Cardiac fibroblast (primary cell): Measurements from ENCODE around the gene IL1RAPL2.

Experiments used
- DNase-seq, 2 donors: peaks; one replicate each; pipeline versions ENCODE4 v3.0.0 to v3.0.0-alpha.2; 2010; ENCODE audit warnings: low read depth in 2 of 2
- H3K4me3 ChIP-seq, 2 donors: replicated peaks in 1 of 2; 1 replicate in 1 of 2; 2 replicates in 1 of 2; pipeline ENCODE4 v1.5.1; 2011; ENCODE audit warnings: low read depth in 2 of 2, low read length in 2 of 2, mild to moderate bottlenecking in 2 of 2, moderate library complexity in 1 of 2
- TF ChIP-seq, protein P1 (sequence below): IDR thresholded peaks from one replicate; pipeline ENCODE4 v1.5.1; 2011; ENCODE audit warnings: low read depth, mild to moderate bottlenecking, low read length, inconsistent platforms

The IL1RAPL2 gene

DNA sequence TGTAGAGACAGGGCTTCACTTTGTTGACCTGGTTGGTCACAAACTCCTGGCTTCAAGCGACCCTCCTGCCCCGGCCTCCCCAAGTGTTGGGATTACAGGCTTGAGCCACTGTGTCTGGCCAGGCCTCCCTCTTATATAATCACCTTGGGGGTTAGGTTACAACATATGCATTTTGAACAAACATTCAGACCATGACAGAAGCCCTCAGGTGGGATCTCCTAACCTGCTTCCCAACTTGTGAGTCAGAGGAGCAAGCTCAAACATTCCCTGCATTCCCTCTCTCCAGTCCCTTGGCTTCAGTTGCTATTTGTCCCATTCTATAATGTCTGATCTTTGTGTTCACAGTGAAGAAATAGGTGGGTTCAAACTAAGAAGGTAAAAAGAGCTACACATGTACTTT lies 1179.9 kb downstream of the IL1RAPL2 start:
- H3K4me3 ChIP-seq = no peak overlapping the region
- DNase-seq = no peak
- TF ChIP-seq, protein P1, sequence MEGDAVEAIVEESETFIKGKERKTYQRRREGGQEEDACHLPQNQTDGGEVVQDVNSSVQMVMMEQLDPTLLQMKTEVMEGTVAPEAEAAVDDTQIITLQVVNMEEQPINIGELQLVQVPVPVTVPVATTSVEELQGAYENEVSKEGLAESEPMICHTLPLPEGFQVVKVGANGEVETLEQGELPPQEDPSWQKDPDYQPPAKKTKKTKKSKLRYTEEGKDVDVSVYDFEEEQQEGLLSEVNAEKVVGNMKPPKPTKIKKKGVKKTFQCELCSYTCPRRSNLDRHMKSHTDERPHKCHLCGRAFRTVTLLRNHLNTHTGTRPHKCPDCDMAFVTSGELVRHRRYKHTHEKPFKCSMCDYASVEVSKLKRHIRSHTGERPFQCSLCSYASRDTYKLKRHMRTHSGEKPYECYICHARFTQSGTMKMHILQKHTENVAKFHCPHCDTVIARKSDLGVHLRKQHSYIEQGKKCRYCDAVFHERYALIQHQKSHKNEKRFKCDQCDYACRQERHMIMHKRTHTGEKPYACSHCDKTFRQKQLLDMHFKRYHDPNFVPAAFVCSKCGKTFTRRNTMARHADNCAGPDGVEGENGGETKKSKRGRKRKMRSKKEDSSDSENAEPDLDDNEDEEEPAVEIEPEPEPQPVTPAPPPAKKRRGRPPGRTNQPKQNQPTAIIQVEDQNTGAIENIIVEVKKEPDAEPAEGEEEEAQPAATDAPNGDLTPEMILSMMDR = no peak

DNA sequence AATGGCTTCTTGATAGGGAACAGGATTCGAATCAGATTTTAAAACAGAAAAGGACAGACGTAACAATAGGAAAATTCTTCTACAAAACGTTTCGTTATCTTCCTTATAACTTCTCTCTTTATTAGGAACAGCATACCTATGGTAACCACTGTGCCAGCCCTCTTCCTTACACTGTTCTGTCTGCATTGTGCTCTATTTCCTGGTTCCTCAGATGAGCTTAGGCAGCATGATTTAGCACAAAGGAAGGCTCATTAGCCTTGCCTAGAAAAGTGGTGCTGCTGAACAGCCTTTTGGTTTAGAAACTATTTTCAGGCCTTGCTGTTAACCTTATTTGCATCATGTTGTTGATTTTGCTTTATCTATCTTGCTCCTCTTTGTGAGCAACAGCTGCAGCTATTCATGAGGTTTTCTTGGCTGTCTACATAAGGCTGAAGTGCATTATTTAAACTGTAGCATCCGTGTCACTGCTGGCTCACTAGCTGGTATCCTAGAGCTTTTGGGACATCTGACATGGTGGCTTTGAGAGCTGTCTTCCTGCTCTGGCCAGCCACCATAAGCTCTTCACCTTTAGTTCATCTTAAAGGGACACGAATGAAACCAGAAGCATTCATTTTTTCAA lies 1186.4 kb downstream of the IL1RAPL2 start:
- DNase-seq = no peak
- TF ChIP-seq, protein P1 = no peak
- H3K4me3 ChIP-seq = no peak overlapping the region

DNA sequence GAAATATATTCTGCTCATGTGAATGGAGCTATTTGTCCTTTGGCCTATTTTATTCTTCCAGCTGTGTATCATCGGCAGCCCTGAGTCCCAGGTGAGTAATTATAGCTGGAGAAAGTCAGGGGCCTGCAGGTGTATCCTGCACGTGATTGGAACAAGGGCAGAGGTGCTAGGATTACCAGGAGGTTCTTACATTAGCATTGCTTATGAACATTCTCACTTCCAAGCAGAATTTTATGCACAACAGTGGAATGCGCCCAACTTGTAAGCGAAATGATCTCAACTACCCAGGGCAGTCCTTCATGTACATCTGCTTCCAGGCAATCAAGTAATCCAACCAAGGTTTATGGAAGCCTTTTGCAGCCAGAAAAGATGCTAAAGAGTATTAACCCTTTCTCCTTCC lies 1187.4 kb downstream of the IL1RAPL2 start:
- TF ChIP-seq, protein P1 = no peak
- H3K4me3 ChIP-seq = no peak overlapping the region
- no peak for DNase-seq

DNA sequence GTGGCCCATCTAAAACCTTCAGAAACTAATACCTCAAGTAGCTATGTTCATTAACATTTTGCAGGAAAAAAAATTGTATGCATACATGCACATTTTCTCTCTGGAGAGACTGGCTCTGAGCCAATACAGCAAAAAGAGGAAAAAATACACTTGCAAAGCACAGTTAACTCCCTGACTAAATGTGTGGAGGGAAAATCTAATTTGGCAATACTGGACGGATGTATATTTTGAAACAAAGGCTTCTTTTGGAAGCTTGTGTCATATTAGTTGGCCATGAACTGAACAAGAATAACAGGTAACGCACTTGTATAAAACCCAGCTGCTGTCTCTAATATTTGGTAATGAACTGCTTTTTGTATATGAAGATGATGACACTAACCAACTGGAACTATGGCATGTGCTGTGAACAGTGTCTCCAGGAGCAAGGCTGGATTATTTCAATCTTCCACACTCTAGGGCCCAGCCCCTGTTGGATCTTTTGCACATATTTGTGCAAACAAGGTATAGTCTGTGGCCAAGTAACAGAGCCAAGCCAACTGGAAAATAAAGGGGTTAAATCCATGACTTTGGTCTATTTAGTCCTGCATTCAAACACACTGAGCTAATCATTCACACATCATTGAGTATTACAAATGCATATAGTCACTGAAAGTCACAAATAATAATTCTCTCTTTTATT lies 1188.4 kb downstream of the IL1RAPL2 start:
- no peak overlapping the region for H3K4me3 ChIP-seq
- no peak for DNase-seq
- TF ChIP-seq, protein P1 = no peak

DNA sequence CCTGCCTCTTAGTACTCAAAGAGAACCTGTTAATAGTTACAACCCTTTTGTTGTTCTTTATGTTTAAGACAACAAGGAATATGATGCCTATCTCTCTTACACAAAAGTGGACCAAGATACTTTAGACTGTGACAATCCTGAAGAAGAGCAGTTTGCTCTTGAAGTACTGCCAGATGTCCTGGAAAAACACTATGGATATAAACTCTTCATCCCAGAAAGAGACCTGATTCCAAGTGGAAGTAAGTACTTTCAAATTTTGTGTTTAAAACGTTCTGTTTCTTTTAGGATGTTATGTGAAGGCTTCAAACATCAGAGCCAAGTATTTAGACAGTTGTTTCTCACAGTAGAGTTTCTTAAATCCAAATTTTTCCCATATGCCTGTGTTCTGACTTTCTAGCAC lies 1189.1 kb downstream of the IL1RAPL2 start:
- no peak overlapping the region for H3K4me3 ChIP-seq

DNA sequence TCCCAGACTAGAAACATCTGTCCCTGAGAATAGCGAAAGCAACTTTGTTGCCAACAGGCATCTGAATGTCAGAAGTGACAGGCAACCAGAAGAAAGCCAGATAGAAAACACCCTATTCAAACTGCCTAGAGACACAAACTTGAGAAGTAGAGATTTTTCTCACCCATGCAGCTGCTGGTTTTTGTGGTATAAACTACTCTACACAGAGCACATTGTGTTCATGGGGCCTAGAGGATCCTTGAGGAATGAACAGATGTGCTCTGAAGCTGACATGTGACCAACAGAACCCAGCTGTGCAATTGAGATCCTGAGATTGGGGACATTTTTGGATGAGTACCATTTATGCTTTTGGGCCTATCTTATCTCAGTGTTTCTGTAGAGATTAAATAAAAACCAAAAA lies 1192.8 kb downstream of the IL1RAPL2 start:
- DNase-seq = peak in 1 of 2 donors; percentile 52
- TF ChIP-seq, protein P1 = no peak
- no peak overlapping the region for H3K4me3 ChIP-seq

More for the DNA sequence above, 1189.1 kb downstream of the IL1RAPL2 start:
- TF ChIP-seq, protein P1 = no peak
- DNase-seq = no peak

DNA sequence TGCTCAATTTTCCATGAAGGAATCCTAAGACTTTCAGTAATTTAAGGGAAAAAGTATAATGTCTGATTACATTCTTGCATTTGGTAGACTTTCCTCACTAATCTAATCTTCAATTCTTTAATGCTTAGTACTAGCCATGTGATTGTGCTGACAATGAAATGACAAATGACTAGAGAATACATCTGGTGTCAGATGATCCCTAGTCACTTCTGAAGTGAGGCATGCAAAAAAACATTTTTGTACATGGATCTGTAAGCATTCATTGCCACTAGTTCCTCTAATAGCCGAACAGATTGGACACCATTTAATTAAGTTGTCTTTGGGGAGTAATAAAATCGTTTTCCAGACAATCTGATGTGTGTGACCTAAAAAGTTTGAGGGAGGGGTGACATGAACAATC lies 1193.6 kb downstream of the IL1RAPL2 start:
- TF ChIP-seq, protein P1 = no peak
- H3K4me3 ChIP-seq = no peak overlapping the region
- no peak for DNase-seq
